SH-SY5Y (cell line): ENCODE results near the gene BSN.

Experiments
- GATA2 ChIP-seq: IDR thresholded peaks from 2 replicates; pipeline ENCODE4 v1.6.1; 2011; ENCODE audit warnings: mild to moderate bottlenecking, low read depth, low read length
- GATA3 ChIP-seq: IDR thresholded peaks from 2 replicates; pipeline ENCODE4 v1.6.1; 2011; ENCODE audit warnings: low read depth, mild to moderate bottlenecking, low read length, moderate library complexity

The BSN gene

DNA sequence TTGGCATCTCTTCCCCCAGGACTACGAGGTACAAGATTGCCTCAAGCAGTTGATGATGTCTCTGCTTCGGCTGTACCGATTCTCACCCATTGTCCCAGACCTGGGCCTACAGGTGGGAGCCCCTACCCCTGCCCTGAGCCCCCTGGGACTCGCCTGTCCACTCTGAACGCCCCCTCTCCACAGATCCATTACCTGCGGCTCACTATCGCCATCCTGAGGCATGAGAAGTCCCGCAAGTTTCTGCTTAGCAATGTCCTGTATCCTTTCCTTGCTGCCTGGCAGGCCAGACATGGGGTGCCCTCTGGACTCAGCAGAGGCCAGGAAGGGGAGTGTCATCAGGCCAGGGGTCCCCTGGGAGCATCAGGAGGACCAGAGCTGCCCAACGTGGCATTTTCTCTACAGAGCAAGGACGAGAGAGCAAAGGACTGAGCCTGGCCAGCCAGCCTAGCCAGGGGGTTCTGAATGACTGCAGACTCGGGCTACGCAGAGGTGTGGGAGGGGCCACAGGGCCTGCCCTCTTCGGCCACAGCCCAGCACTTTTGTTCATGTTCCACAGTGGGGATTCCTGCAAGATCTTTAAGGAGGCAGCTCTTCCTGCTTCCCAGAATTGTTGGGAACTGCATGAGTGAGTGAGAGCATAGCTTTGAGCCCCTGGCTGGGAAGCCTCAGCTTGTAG is 146.3 kb downstream of the BSN start:
- TF ChIP-seq GATA3 (no peak), GATA2 (no peak)

DNA sequence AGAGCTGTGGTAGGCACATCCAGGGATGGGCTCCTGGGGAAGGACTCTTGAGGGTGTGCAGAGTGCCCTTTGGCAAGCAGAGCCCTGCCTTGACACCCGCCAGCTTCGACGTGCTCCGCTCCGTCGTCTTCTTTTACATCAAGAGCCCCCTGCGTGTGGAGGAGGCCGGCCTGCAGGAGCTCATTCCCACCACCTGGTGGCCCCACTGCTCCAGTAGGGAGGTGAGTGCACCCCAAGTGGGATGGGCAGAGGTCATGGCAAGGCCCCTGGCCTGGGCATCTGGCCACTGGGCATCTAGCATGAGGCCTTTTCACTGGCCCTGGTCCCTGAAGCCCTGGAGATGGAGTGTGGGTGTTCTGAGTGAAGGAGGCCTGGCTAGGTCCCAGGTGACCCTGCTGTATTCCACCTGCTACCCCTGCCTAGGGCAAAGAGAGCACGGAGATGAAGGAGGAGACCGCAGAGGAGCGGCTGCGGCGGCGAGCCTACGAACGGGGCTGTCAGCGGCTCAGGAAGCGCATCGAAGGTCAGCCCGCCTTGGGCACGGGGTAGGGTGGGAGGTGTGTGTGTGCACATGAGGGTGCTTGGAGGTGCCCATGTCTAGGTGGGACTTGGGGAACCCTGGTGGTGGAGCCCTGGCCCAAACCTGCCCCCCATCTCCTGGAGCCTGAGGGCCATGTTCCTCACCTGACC is 147.3 kb downstream of the BSN start:
- no peak for TF ChIP-seq GATA3
- no peak for TF ChIP-seq GATA2

DNA sequence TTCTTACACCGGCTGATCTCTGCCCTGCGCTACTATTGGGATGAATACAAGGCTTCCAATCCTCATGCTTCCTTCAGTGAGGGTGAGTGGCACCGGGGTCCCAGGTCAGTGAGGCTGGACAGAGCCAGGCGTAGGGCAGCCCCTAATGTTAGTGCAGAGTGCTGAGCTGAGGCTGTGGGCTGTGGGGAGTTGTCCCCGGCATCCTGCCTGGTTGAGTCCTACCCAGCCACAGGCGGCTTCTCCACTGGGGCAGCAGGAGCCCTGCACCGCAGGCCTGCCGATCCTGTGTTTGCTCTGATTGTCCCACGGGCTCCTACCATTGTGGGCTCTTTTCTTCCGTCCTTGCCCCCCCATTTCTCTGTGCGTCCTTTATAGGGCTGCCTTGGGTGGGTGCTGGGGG is 148.4 kb downstream of the BSN start:
- TF ChIP-seq GATA2 = no peak
- no peak for TF ChIP-seq GATA3

DNA sequence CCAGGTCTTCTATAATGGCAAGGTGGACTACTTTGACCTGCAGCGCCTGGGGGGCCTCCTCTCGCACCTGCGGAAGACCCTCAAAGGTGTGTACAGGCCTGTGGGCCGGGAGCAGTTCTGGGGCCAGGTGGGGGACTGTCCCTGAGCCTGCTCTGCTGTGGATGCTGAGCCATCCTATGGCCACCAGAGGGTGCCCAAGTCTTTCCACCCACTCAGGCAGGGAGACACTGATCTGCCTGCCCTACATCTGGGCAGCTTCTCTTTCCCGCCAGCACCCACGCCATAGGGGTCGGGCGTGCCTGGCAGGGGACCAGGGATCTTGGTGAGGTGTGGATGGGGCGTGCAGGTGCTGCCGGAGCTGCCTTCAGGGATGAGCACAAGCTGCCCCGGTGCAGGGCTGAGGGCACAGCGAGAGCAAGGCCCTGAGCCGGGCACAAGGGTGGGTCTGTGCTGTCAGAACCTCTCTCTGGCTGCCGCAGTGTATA is 149.2 kb downstream of the BSN start:
- no peak for TF ChIP-seq GATA2

DNA sequence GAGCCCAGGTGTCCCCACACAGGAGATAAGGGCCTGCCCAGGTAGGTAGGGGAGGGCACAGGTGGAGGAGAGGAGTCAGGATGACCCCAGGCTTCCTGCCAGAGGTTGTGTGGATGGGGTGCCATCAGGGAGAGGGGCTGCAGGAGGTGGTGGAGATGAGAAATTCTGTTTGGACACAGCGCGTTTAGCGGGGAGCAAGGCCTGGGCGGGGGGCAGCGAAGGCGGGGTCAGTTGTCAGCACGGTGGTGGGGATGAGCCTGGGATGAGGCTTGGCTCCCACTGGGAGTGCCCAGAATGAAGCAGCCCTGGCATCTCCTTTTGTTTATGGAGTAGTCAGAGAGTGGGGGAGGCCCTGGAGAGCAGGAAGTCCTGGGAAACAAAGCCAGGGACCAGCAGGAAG is 149.7 kb downstream of the BSN start:
- TF ChIP-seq GATA2 (no peak), GATA3 (no peak)

DNA sequence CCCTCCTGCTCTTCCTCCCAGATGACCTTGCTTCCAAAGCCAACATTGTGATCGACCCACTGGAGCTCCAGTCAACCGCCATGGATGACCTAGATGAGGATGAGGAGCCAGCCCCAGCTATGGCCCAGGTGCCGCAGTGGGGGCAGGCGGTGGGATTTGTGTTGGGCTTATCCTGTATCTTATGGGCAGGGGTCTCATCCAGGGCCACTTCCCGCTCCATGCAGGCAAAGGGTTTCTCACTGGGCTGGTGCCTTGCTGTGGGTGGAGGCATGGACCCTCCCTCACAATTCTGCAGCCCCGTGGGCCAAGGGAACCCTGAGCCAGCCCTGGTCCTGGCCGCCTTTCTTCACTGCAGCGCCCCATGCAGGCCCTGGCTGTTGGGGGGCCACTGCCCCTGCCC is 150.4 kb downstream of the BSN start:
- no peak for TF ChIP-seq GATA3
- TF ChIP-seq GATA2 = no peak

DNA sequence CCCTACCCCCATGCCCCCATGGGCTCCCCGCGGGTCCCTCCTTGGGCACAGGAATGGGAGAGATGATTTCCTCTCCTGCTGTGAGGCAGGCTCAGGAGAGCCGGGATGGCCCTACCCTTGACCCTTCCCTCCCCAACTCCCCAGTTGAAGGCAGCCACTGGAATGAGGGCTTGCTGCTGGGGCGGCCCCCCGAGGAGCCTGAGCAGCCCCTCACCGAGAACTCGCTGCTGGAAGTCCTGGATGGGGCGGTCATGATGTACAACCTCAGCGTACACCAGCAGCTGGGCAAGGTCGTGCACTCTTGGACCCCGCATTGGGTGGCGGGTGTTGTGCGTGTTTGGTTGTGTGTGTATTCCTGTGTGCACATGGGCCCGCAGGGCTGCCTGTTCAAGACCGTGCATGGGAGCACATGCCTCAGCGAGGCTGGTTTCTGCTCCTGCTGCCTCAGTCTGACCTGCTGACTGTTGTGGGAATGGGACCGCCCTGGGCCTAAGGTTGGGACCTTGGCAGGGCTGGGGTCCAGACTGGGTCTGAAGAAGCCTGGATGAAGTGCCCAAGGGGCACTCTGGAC is 151.2 kb downstream of the BSN start:
- TF ChIP-seq GATA2 (no peak), GATA3 (no peak)

DNA sequence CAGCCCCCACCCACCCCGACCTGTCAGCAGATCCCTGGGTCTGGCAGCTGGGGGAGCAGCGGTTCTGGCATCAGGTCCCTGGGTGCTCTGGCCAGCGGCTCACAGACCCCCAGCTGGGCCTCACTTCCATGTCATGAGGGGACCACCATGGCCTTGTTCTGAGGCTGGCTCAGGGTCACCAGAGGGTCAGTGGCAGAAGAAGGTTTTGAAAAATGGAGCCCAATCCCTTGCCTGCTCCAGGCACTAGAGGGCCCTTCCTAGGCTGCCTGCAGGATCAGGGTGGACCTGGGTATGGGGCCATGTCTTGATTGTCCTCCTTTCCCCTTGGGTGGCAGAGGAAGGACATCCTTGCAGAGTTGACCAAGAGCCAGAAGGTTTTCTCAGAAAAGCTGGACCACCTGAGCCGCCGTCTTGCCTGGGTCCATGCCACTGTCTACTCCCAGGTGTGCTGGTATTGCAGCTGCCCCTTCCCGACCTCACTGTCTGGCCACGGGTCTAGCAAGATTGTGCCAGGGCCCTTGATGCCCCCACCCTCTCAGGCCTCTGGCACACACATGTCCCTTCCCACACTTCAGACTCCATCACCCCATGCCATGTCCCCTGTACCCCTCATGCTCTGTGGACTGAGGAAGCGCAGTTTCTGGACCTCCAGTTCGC is 152.3 kb downstream of the BSN start:
- TF ChIP-seq GATA3 (no peak), GATA2 (no peak)

DNA sequence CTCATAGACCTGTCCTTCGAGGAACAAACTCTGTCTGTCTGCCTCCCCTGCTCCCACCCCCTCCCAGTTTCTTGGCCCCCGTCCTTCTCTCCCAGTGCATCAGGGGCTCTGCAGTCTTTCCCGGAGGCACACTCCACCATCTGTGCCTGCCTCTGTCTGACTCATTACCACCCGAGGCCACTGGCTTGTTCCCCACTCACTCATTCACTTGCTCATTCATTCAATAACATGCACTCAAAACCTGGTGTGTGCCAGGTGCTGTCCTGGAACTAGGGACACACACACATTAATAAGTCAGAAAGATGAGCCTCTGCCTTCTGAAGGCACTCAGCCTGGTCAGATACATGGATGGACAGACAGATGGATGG is 152.8 kb downstream of the BSN start:
- TF ChIP-seq GATA2 = no peak
- no peak for TF ChIP-seq GATA3

DNA sequence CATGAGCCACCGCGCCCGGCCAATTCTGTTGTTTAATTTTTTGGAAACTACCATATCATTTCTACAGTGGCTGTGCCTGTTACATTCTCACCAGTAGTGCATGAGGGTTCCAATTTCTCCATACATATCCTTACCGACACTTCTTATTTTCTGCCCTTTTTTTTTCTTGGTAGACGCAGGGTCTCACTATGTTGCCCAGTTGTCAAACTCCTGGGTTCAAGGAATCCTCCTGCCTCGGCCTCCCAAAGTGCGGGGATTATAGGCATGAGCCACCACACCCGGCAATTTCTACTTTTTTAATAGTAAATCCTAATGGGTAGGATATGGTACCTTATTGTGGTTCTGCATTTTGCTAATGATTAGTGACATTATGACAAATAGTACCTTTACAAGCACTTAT is 155.6 kb downstream of the BSN start:
- TF ChIP-seq GATA2 (no peak), GATA3 (no peak)

DNA sequence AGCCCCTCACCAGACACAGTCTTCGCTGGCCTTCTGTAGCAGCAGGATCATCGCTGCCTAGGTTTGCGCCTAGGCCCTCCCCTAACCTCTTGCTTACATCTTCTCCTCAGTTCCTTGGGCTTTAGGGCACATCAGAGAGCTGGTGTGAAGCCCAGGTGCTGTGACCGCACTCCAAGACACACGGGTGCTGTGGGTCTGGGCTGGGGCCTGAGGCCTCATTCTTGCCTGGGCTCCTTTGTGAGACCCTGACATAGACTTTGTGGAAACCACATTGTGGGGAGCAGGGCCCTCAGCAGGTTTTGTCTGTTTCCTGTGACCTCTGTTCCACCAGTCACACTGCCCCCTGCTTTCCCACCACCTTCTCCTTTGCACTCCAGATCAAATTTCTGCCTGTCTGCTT is 157.2 kb downstream of the BSN start:
- no peak for TF ChIP-seq GATA2
- TF ChIP-seq GATA3 = no peak

DNA sequence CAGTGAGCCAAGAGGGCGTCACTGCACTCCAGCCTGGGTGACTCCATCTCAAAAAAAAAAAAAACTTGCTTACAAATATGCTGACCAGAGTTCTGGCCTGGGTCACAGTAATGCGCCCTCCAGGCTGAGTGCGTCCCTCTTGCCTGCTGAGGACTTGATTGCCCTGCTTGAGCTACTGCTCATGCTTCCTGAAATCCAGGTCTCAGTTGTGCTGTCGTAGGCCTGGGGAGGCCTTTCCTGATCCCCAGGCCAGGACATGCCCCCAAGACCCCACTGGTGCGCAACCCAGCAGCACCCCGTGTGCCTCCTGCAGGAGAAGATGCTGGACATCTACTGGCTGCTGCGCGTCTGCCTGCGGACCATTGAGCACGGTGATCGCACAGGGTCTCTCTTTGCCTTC is 157.9 kb downstream of the BSN start:
- TF ChIP-seq GATA2 (no peak), GATA3 (no peak)

DNA sequence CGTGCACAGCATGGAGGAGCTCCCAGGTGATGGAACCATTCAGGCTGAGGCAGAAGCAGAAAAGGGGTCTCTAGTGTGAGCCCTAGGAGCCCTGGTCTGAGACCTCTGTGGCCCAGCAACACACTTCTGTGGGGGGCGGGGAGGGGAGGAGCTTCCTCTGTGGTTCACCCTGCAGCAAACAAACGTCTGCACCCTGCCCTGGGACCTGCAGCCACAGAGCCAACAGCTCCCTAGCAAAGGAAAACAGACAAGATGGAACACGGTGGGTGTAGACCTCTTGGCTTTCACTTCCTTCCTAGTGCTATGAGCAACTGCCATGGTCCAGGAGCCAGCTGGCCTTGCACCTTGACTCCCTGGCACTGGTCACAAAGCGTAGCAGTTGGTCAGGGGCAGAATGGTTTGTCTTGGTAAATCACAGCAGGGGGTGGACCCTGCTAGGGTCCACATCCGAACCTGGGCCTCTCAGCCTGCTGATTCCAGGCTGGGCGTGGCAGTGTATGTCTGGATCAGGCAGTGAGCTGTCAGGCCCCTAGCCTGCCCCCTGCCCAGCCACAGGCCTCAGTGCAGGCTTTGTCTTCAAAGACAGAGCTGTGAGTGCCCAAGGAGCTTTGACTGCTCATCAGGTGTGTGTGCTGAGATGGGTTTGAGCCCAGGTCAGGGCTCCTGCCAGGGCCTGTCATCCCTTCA is 158.5 kb downstream of the BSN start:
- TF ChIP-seq GATA3 (no peak), GATA2 (no peak)
